ENCODE data around the gene SH3GLB1.

SH3GLB1 gene

GRCh38 chr1:86774305-86775295 lies 70.2 kb downstream of the SH3GLB1 start:
- peak; percentile 94 to 97 (median 96) for DNase-seq

- DNase-seq: peak in 2 of 3 donors; percentile 15 to 18
These were observed 71.0 kb downstream of the SH3GLB1 start for GRCh38 chr1:86775395-86775794.

GRCh38 chr1:86776108-86776507 lies 71.7 kb downstream of the SH3GLB1 start:
- DNase-seq: peak in 1 of 3 donors; percentile 16

GRCh38 chr1:86778569-86779239 lies 74.3 kb downstream of the SH3GLB1 start:
- DNase-seq: peak in 1 of 3 donors; percentile 18

- DNase-seq: peak in 1 of 3 donors; percentile 9
These were observed 75.2 kb downstream of the SH3GLB1 start for GRCh38 chr1:86779308-86780191.

- DNase-seq: peak in 1 of 3 donors; percentile 6
These were observed 78.1 kb downstream of the SH3GLB1 start for GRCh38 chr1:86782482-86782881.

- peak; percentile 37 to 79 (median 72) for DNase-seq
These were observed 83.2 kb downstream of the SH3GLB1 start for GRCh38 chr1:86787621-86788020.

GRCh38 chr1:86788300-86789206 lies 84.2 kb downstream of the SH3GLB1 start:
- DNase-seq: peak; percentile 75 to 94 (median 93)

- no peak for DNase-seq
These were observed 90.9 kb downstream of the SH3GLB1 start for GRCh38 chr1:86795316-86795715.

All from suppressor macrophage treated with lipopolysaccharide for 1 hour (primary cell).